ENCODE data around the gene RXFP4. TPM values are rescaled to one million over a fixed set of nuclear protein-coding genes. Genes with fewer than 3 reads are reported as not detected.

RXFP4 gene
- total RNA-seq, 1 donor from 2014 or later = 0.16 TPM

DNA sequence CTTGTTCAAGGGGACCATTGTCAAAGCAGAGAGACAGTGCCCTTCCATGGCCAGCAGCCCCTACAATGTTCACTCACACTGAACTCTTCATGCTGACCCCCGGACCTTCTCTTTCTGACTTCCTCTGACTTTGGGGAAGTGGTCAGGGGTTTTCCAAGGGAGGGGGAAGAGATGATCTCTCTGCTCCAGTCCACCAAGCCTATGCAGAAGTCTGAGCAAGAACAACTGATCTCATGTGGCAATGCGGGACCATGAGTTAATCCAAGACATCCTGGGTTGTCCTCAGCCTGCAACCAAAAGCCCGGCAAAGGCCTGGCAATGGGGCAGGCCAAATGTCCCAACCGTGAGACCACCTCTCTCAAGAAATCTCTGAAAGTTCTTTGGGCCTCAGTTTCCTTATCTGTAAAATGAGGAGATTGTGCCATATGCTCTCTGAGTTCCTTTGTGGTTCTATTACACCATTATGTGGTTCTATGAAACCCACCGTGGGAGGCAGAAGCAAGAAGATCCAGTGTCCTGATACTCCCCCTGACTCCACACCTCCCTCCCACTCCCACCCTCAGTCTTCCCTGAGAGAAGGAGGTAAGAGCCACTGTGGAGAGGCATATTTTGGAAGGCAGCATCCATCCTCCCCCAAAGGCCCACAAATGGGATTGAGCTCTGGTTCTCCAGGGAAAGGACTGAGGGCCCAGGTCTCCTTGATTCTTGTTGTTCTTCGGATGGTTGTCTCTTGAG is 48.7 kb downstream of the RXFP4 start:
- Mint-ChIP-seq H3K27me3 (ENCODE audit: insufficient read depth) (peaks cover 3% of the 10 kb centered on the region), H3K4me1 (ENCODE audit: low read depth) (peaks cover 18% of the 10 kb centered on the region), H3K36me3 (ENCODE audit: low read depth) (no peaks in the 10 kb centered on the region), H3K27ac (no peak overlapping the region), H3K9me3 (no peaks in the 10 kb centered on the region), H3K4me3 (no peak overlapping the region)
- DNase-seq (ENCODE audit: low spot score) = no peak
- intact Hi-C loops (cut with micrococcal nuclease) = no loop called here

Other genes starting within 250 kb of the RXFP4 start
- gene GON4L, start 84.4 kb upstream of the RXFP4 start, total RNA-seq = 66.7 and 70.0 TPM in 2 replicates
- 25.7 and 26.8 TPM in 2 replicates for gene SYT11, start 82.1 kb upstream of the RXFP4 start, total RNA-seq
- gene RIT1, start 30.3 kb upstream of the RXFP4 start, total RNA-seq = 20.2 and 22.3 TPM in 2 replicates
- 80.1 and 81.8 TPM in 2 replicates for gene KHDC4, start 7.2 kb upstream of the RXFP4 start, total RNA-seq
- gene ARHGEF2, start 36.9 kb downstream of the RXFP4 start, total RNA-seq = 221 and 222 TPM in 2 replicates
- gene SSR2, start 79.3 kb downstream of the RXFP4 start, total RNA-seq = 195 TPM in 2 replicates
- 59.5 and 64.5 TPM in 2 replicates for gene UBQLN4, start 112.2 kb downstream of the RXFP4 start, total RNA-seq
- gene LAMTOR2, start 113.1 kb downstream of the RXFP4 start, total RNA-seq = 66.8 and 67.1 TPM in 2 replicates
- 0.18 TPM in 1 of 2 replicates, not detected in the other for gene RAB25, start 119.5 kb downstream of the RXFP4 start, total RNA-seq
- 0.27 and 0.41 TPM in 2 replicates for gene MEX3A, start 140.8 kb downstream of the RXFP4 start, total RNA-seq
- 80.1 and 84.1 TPM in 2 replicates for gene LMNA, start 173.1 kb downstream of the RXFP4 start, total RNA-seq
- 8.8 and 9.0 TPM in 2 replicates for gene SEMA4A, start 211.9 kb downstream of the RXFP4 start, total RNA-seq

Data from activated T-helper 1 cell treated with anti-CD3 and anti-CD28 coated beads, Interleukin-12 subunit alpha, Interleukin-12 subunit beta, Interleukin-2, Interleukin-4 antibody, amounts not matched to agents 30 ng/mL and 10 ng/mL and 1 ng/mL, durations not matched to agents 14 hours and 24 hours and 36 hours (primary cell).